NCI-H526 (cell line): Measurements from ENCODE around the gene HOXD10.

ENCODE experiments used
- DNase-seq, 2 experiments: peaks; one replicate each; lab custom pipeline; 2025; lab: John Stamatoyannopoulos, UW

The HOXD10 gene

GRCh38 chr2:176134035-176134434 is 17.5 kb downstream of the HOXD10 start:
- peak; percentile 95 to 97 for DNase-seq

DNA sequence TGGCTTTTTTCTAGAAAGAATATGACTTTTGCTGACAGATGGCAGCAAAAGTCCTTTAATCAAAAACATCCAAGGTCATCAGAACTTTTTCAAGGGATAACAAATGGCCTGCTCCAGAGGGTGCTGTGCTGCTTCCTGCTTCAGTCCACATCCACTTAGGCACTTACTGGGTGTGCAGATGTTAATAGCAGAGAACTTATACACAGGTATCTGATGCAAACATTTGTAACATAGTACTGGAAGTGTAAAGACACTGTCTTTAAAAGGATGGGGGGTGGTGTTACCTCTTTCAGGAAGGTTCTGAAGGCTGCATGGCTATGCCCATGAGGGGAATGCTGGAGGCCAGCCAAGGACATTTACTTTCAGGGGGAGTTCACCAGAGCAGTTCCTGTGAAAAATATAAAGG is 18.5 kb downstream of the HOXD10 start:
- peak in 1 of 2 experiments; percentile 41 for DNase-seq

- DNase-seq: no peak
Observed at GRCh38 chr2:176136374-176137251, 20.0 kb downstream of the HOXD10 start.

DNA sequence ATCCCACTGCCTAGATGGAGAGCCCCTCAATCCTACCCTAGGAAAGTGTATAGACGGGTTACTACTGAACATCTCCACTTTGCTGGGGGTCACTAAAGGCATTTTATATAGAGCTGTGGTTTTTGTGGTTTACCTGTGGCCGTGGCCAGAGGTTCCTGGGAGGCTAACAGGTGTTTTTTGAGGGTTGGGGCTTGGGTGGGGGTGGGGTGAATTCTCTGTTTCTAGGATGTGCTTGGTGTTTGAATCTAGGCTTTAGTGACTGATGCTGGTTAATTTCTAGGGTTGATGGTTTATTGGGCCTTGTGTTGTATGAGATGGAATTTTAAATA is 20.6 kb downstream of the HOXD10 start:
- DNase-seq: no peak

- DNase-seq: no peak
Observed at GRCh38 chr2:176137906-176138305, 21.3 kb downstream of the HOXD10 start.

GRCh38 chr2:176138526-176138922 is 21.9 kb downstream of the HOXD10 start:
- no peak for DNase-seq

GRCh38 chr2:176138923-176139660 is 22.5 kb downstream of the HOXD10 start:
- DNase-seq: no peak

DNA sequence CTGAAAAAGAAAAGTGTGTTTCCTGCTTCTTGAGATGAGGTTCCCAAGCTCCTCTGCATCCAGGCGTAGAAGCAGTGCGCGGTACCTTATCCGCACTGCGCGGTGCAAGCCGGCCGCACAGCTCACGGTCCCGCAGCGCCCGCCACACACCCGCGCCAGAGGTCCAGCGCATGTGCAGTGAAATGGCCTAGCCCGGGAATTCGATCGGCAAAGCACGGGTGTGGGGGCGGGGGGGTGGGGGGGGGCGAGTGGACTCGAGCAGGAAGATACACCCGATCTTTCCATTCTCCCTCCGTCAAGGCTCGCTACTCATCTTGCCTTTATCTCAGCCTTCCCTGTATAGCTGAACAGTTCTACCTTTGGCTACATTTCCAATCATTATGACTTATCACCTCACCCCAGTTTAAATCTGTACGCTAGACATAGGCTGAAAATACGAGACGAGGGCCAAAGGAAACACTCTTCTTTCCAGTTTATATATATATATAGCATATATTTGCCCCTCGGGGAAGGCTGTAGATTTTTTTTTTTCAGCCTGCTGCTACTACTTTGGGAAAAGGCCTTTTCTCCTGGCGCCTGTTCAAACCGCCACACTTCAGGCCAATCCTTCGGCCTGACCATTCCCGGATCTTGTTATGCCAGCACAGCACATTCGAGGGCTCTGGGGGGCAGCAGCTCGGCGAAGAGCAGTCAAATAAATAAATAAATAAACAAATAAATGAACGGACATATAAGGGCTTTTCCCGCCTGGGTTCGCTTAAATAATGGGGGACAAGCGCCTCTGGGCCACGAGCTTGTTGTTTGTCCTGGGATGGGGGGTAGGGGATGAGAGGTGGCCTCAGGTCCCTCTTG is 23.3 kb downstream of the HOXD10 start:
- no peak for DNase-seq

DNA sequence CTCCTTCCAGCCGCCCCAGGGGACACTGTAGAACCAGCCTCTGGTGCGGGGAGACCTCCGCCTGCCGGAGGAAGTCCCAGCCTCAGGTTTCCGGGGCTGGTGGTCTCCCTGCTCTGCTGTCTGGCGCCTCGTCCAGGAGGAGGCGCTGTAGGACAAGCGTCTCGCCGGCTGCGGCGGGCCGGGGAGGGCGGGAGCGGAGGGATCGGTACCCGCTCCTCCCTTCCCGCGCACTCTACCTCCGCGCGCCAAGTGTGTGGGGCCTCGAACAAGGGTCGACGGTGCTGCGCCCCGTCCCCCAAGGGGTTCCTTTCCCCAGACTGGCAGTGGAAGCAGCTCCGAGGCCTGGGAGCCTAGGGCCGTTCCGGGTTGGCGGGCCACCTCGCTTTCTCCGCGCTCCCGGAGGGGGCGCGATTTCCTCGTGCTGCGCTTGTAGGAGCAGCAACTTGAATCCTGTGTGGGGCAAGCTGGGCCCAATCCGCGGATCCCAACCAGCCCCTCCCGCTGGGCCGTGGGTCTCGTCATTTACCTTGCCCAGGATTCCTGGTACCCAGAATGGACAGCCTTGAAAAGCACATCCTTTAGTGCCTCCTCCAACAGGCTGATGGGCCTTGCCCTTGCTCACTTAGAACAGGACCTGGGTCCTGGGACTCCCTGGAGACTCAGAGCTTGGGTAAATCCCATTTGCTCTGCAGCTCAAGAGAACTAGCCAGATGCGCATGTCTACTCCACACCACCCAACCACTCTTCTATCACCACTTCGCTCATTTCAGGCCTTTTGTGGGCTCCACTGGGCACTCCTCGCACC is 24.1 kb downstream of the HOXD10 start:
- peak; percentile 89 to 94 for DNase-seq

DNA sequence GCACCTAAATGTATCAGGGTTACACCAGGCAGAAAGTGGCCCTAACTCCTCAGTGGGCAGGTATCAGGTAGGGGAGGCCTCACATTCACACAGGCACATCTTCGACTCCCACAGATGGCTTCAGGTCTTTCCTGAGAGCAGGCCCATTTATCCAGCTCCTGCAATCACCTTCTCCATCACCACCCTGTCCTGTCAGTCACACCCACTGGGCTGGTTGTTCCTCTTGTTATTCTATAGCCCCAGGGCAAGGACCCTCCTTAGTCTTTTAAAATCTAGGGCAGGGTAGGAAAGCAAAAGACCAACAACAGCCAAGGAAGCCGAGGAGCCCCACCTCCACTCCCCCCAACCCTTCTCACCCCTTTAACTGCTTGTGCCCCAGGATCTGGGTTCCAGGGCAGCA is 25.7 kb downstream of the HOXD10 start:
- no peak for DNase-seq

GRCh38 chr2:176145085-176145969 is 28.7 kb downstream of the HOXD10 start:
- no peak for DNase-seq

- no peak for DNase-seq
Observed at GRCh38 chr2:176146101-176146500, 29.5 kb downstream of the HOXD10 start.

DNA sequence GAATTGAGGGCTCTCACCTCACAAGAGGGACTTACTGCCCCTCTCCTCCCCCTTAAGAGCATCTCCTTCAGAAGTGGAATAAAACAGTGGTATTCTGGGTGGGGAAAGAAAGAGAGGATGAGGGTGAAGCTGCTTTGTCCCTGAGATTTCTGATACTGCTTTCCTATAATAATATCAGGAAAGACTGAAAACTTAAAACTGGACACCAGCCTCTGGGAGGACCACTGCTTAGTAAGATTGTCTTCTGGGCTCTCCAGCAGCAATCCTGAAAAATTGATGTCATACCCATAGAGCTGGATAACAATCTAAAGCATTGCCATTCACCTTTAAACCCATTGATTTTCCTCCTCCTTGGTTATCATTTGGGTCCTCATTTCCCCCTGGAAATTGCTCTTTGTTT is 30.1 kb downstream of the HOXD10 start:
- DNase-seq: no peak

- no peak for DNase-seq
Observed at GRCh38 chr2:176147210-176147799, 30.7 kb downstream of the HOXD10 start.

GRCh38 chr2:176147800-176148496 is 31.4 kb downstream of the HOXD10 start:
- DNase-seq: no peak

DNA sequence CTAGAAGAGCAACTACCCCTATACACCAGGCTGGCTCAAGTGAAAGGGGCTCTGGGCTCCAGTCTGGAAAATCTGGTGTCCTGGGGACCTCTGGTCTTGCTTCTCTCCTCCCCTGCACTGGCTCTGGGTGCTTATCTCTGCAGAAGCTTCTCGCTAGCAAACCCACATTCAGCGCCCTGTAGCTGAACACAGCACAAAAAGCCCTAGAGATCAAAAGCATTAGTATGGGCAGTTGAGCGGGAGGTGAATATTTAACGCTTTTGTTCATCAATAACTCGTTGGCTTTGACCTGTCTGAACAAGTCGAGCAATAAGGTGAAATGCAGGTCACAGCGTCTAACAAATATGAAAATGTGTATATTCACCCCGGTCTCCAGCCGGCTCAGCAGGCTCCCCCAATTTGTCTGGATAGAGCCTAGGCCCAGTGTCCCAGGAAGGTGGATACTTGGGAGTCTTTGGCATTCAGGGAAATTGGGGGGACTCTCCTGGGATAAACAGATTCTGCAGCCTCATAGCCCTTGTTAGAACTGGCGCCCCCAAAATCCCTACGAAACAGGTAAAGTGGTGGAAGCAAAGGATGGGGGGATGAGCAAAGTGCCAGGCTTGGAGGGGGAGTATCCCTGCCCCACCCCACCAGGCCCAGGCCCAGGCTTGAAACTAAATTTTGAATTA is 32.3 kb downstream of the HOXD10 start:
- DNase-seq: no peak

- no peak for DNase-seq
Observed at GRCh38 chr2:176149481-176149938, 32.9 kb downstream of the HOXD10 start.

DNA sequence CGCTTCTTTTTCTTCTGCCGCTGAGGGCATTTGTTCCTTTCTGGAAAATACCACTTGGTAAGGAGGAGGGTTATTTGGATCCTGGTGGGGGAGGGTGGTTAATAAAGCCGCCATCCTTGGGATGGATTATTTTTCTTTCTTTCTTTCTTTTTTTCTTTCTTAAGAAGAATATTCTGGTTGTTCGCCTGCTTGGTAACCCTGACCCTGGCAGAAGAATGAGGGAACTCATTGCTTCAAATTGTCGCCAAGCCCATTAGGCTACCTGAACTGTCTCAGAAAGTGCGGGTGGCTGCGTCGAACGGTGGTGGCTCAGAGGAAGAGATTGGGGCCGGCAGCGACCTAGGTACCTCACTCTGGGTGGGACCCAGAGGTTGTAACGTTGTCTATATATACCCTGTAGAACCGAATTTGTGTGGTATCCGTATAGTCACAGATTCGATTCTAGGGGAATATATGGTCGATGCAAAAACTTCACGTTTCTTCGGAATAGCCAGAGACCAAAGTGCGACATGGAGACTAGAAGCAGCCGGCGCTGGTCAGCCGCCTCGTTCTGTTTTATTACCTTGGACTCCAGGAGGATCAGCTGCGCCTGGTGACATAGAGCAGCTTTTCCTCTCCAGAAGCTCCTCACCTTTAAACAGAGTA is 33.5 kb downstream of the HOXD10 start:
- no peak for DNase-seq
